SK-N-SH treated with all-trans-retinoic acid at 6 μM for 48 hours (cell line): ENCODE data around the gene RAI14.

Source experiments
- ATAC-seq: fragments of 200-7000 bp; cut with Tn5 transposase; 3 replicates; pipeline ENCODE4 v1.9.1; 2020; ENCODE audit warnings: mild to moderate bottlenecking, moderate library complexity
- ARNTL ChIP-seq: fragments of 450-650 bp; formaldehyde crosslinking; IDR thresholded peaks from 2 replicates; pipeline ENCODE4 v1.5.0; 2020; ENCODE audit warnings: low read depth, mild to moderate bottlenecking, moderate library complexity, borderline replicate concordance
- BACH2 ChIP-seq: fragments of 250-450 bp; sonication (Bioruptor Pico); IDR thresholded peaks from 2 replicates; pipeline ENCODE4 v1.9.0; 2021; ENCODE audit warnings: mild to moderate bottlenecking, borderline replicate concordance
- CREB5 ChIP-seq: fragments of 250-450 bp; sonication (Bioruptor Pico); IDR thresholded peaks from 2 replicates; pipeline ENCODE4 v1.5.1; 2020; ENCODE audit warnings: low read depth, mild to moderate bottlenecking, moderate library complexity
- CSDC2 ChIP-seq: fragments of 250-450 bp; sonication (Bioruptor Pico); IDR thresholded peaks from 2 replicates; pipeline ENCODE4 v1.5.0; 2020; ENCODE audit warnings: mild to moderate bottlenecking, moderate library complexity
- ESRRG ChIP-seq: fragments of 250-450 bp; sonication (Bioruptor Pico); IDR thresholded peaks from 2 replicates; pipeline ENCODE4 v1.6.1; 2021; ENCODE audit warnings: mild to moderate bottlenecking
- GLIS3 ChIP-seq: fragments of 250-450 bp; sonication (Bioruptor Pico); IDR thresholded peaks from 2 replicates; pipeline ENCODE4 v1.5.0; 2020; ENCODE audit warnings: mild to moderate bottlenecking, moderate library complexity
- ISL1 ChIP-seq: fragments of 250-450 bp; sonication (Bioruptor Pico); IDR thresholded peaks from 2 replicates; pipeline ENCODE4 v2.1.2; 2022; ENCODE audit warnings: mild to moderate bottlenecking, moderate library complexity
- OSR1 ChIP-seq: fragments of 250-450 bp; sonication (Bioruptor Pico); IDR thresholded peaks from 2 replicates; pipeline ENCODE4 v1.8.0; 2022; ENCODE audit warnings: moderate library complexity, mild to moderate bottlenecking, inconsistent platforms
- RARB ChIP-seq: fragments of 250-450 bp; sonication (Bioruptor Pico); IDR thresholded peaks from 2 replicates; pipeline ENCODE4 v1.8.0; 2021; ENCODE audit warnings: mild to moderate bottlenecking, moderate library complexity
- SNAI2 ChIP-seq: fragments of 250-450 bp; sonication (Bioruptor Pico); IDR thresholded peaks from 2 replicates; pipeline ENCODE4 v1.5.0; 2020; ENCODE audit warnings: mild to moderate bottlenecking, moderate library complexity
- TCF4 ChIP-seq: fragments of 250-450 bp; sonication (Bioruptor Pico); IDR thresholded peaks from 2 replicates; pipeline ENCODE4 v1.8.0; 2021; ENCODE audit warnings: mild to moderate bottlenecking, moderate library complexity, borderline replicate concordance
- ZC3H10 ChIP-seq: fragments of 250-450 bp; sonication (Bioruptor Pico); IDR thresholded peaks from 2 replicates; pipeline ENCODE4 v1.5.1; 2021; ENCODE audit warnings: mild to moderate bottlenecking, moderate library complexity
- ZFP3 ChIP-seq: fragments of 250-450 bp; sonication (Bioruptor Pico); IDR thresholded peaks from 2 replicates; pipeline ENCODE4 v1.5.0; 2020; ENCODE audit warnings: mild to moderate bottlenecking, moderate library complexity
- ZFP30 ChIP-seq: fragments of 450-650 bp; formaldehyde crosslinking; IDR thresholded peaks from 2 replicates; pipeline ENCODE4 v1.5.0; 2022; ENCODE audit warnings: mild to moderate bottlenecking, moderate library complexity
- ZNF565 ChIP-seq: fragments of 450-650 bp; formaldehyde crosslinking; conservative IDR thresholded peaks from 2 replicates; pipeline ENCODE4 v1.5.0; 2020; ENCODE audit warnings: low read depth, mild to moderate bottlenecking, moderate library complexity
- ZNF70 ChIP-seq: fragments of 450-650 bp; formaldehyde crosslinking; IDR thresholded peaks from 2 replicates; pipeline ENCODE4 v1.5.0; 2020; ENCODE audit warnings: mild to moderate bottlenecking, moderate library complexity
- ZNF8 ChIP-seq: fragments of 450-650 bp; formaldehyde crosslinking; IDR thresholded peaks from 2 replicates; pipeline ENCODE4 v1.5.0; 2020; ENCODE audit warnings: mild to moderate bottlenecking, moderate library complexity
- TF ChIP-seq, protein P1 (sequence below): fragments of 250-450 bp; sonication (Bioruptor Pico); IDR thresholded peaks from 2 replicates; pipeline ENCODE4 v1.5.1; 2021; ENCODE audit warnings: mild to moderate bottlenecking, moderate library complexity
- TF ChIP-seq, protein P2 (sequence below): fragments of 250-450 bp; sonication (Bioruptor Pico); IDR thresholded peaks from 2 replicates; pipeline ENCODE4 v1.8.0; 2021; ENCODE audit warnings: low read depth, mild to moderate bottlenecking, moderate library complexity, borderline replicate concordance
- TF ChIP-seq, protein P3 (sequence below): fragments of 250-450 bp; sonication (Bioruptor Pico); IDR thresholded peaks from 2 replicates; pipeline ENCODE4 v1.5.0; 2020; ENCODE audit warnings: mild to moderate bottlenecking, moderate library complexity
- TF ChIP-seq, protein P4 (sequence below): fragments of 250-450 bp; sonication (Bioruptor Pico); IDR thresholded peaks from 2 replicates; pipeline ENCODE4 v1.8.0; 2020; ENCODE audit warnings: mild to moderate bottlenecking, moderate library complexity, borderline replicate concordance

Gene RAI14

DNA sequence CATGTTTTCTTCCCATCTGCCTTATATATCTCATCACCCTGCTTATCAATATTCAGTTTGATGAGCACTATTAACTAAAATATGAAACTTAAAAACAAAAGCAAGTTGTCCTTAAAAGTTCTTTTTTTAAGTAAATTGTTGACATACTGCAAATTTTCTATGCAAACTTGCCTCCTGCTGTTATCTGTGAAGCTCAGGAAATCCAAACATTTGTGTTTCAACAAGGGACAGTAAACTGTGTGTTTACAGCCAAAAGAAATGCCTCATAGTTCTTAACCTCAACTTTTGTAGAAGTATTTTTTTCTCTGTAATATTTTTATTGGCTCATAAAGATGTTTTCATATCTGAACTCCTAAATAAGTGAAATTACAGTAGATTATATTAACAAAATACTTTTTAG lies 175.2 kb downstream of the RAI14 start:
- TF ChIP-seq ESRRG (CRISPR knock-in tag) (no peak), SNAI2 (CRISPR knock-in tag) (no peak)

DNA sequence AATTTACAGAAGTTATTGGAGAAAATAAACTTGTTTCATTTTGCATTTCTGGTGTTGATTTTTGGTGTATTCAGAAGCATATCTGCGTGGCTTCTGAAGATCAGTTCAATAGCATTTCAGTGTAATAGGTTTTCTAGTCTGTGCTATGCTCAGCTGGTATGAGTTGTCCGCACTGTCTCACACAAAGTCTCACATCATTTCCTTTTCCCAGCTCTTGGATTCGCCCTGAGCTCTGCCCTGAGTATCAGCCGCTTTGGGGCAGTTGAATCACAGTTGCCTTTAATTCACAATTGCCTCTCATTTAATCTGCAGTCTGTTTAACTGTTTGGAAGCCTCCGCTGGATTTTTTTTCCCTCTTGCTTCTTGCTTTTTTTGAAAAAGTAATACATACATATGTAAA lies 176.4 kb downstream of the RAI14 start:
- no peak for TF ChIP-seq ZNF70 (CRISPR knock-in tag)
- TF ChIP-seq ARNTL (CRISPR knock-in tag) = no peak
- TF ChIP-seq CREB5 (CRISPR knock-in tag) = no peak
- TF ChIP-seq, protein P1, sequence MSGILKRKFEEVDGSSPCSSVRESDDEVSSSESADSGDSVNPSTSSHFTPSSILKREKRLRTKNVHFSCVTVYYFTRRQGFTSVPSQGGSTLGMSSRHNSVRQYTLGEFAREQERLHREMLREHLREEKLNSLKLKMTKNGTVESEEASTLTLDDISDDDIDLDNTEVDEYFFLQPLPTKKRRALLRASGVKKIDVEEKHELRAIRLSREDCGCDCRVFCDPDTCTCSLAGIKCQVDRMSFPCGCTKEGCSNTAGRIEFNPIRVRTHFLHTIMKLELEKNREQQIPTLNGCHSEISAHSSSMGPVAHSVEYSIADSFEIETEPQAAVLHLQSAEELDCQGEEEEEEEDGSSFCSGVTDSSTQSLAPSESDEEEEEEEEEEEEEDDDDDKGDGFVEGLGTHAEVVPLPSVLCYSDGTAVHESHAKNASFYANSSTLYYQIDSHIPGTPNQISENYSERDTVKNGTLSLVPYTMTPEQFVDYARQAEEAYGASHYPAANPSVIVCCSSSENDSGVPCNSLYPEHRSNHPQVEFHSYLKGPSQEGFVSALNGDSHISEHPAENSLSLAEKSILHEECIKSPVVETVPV = no peak
- TF ChIP-seq, protein P2, sequence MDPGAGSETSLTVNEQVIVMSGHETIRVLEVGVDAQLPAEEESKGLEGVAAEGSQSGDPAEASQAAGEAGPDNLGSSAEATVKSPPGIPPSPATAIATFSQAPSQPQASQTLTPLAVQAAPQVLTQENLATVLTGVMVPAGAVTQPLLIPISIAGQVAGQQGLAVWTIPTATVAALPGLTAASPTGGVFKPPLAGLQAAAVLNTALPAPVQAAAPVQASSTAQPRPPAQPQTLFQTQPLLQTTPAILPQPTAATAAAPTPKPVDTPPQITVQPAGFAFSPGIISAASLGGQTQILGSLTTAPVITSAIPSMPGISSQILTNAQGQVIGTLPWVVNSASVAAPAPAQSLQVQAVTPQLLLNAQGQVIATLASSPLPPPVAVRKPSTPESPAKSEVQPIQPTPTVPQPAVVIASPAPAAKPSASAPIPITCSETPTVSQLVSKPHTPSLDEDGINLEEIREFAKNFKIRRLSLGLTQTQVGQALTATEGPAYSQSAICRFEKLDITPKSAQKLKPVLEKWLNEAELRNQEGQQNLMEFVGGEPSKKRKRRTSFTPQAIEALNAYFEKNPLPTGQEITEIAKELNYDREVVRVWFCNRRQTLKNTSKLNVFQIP (CRISPR knock-in tag) = no peak
- TF ChIP-seq CSDC2 = no peak
- no peak for TF ChIP-seq ZNF565 (CRISPR knock-in tag)
- TF ChIP-seq GLIS3 = no peak
- TF ChIP-seq SNAI2 (CRISPR knock-in tag) = no peak
- no peak for TF ChIP-seq ZFP30 (CRISPR knock-in tag)
- no peak for ATAC-seq

More for the DNA sequence above, 175.2 kb downstream of the RAI14 start:
- no peak for ATAC-seq

GRCh38 chr5:34833090-34833489 lies 177.0 kb downstream of the RAI14 start:
- TF ChIP-seq ZC3H10 (CRISPR knock-in tag) = no peak
- no peak for TF ChIP-seq GLIS3
- TF ChIP-seq ARNTL (CRISPR knock-in tag) = no peak
- no peak for TF ChIP-seq TCF4 (CRISPR knock-in tag)
- no peak for ATAC-seq

- no peak for ATAC-seq
- TF ChIP-seq ZC3H10 (CRISPR knock-in tag) (no peak), BACH2 (CRISPR knock-in tag) (no peak), ISL1 (CRISPR knock-in tag) (no peak), SNAI2 (CRISPR knock-in tag) (no peak), CREB5 (CRISPR knock-in tag) (no peak), ZNF70 (CRISPR knock-in tag) (no peak), ZNF8 (CRISPR knock-in tag) (no peak), ESRRG (CRISPR knock-in tag) (no peak), ZFP3 (no peak), RARB (no peak), OSR1 (no peak), ZFP30 (CRISPR knock-in tag) (no peak)
- TF ChIP-seq, protein P2 (CRISPR knock-in tag) = no peak
- TF ChIP-seq, protein P3, sequence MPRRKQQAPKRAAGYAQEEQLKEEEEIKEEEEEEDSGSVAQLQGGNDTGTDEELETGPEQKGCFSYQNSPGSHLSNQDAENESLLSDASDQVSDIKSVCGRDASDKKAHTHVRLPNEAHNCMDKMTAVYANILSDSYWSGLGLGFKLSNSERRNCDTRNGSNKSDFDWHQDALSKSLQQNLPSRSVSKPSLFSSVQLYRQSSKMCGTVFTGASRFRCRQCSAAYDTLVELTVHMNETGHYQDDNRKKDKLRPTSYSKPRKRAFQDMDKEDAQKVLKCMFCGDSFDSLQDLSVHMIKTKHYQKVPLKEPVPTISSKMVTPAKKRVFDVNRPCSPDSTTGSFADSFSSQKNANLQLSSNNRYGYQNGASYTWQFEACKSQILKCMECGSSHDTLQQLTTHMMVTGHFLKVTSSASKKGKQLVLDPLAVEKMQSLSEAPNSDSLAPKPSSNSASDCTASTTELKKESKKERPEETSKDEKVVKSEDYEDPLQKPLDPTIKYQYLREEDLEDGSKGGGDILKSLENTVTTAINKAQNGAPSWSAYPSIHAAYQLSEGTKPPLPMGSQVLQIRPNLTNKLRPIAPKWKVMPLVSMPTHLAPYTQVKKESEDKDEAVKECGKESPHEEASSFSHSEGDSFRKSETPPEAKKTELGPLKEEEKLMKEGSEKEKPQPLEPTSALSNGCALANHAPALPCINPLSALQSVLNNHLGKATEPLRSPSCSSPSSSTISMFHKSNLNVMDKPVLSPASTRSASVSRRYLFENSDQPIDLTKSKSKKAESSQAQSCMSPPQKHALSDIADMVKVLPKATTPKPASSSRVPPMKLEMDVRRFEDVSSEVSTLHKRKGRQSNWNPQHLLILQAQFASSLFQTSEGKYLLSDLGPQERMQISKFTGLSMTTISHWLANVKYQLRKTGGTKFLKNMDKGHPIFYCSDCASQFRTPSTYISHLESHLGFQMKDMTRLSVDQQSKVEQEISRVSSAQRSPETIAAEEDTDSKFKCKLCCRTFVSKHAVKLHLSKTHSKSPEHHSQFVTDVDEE (CRISPR knock-in tag) = no peak
- TF ChIP-seq, protein P4, sequence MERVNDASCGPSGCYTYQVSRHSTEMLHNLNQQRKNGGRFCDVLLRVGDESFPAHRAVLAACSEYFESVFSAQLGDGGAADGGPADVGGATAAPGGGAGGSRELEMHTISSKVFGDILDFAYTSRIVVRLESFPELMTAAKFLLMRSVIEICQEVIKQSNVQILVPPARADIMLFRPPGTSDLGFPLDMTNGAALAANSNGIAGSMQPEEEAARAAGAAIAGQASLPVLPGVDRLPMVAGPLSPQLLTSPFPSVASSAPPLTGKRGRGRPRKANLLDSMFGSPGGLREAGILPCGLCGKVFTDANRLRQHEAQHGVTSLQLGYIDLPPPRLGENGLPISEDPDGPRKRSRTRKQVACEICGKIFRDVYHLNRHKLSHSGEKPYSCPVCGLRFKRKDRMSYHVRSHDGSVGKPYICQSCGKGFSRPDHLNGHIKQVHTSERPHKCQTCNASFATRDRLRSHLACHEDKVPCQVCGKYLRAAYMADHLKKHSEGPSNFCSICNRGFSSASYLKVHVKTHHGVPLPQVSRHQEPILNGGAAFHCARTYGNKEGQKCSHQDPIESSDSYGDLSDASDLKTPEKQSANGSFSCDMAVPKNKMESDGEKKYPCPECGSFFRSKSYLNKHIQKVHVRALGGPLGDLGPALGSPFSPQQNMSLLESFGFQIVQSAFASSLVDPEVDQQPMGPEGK (CRISPR knock-in tag) = no peak
- TF ChIP-seq, protein P1 = no peak
- TF ChIP-seq, all 23 proteins: peak for 0
Observed at GRCh38 chr5:34833976-34834793, 178.1 kb downstream of the RAI14 start.
